Measurements from ENCODE around the gene GJD3. TPM values are rescaled to one million over a fixed set of nuclear protein-coding genes. Genes with fewer than 3 reads are reported as not detected.

The GJD3 gene
- total RNA-seq, 4 donors from 2014 or later, result 1.6 TPM; not detected in 3

GRCh38 chr17:40348562-40349476 is 15.7 kb downstream of the GJD3 start:
- Histone ChIP-seq H3K27ac (peak overlapping the region; percentile 84 to 96 (median 94)), H3K27me3 (no peaks in the 10 kb centered on the region), H3K4me3 (no peak overlapping the region), H3K4me1 (peaks cover 3 to 91% (median 29%) of the 10 kb centered on the region in 4 donors), H3K9me3 (no peaks in the 10 kb centered on the region), H3K36me3 (peaks cover 0 to 53% (median 0%) of the 10 kb centered on the region in 3 donors)
- TF ChIP-seq CTCF (IDR thresholded peaks at IDR 0.05) (no peak), POLR2A (IDR thresholded peaks at IDR 0.05) (no peak)
- no peak for DNase-seq

- H3K27ac ChIP-seq, result peak overlapping the region; percentile 84 to 96 (median 94)
- H3K4me1 ChIP-seq, result peaks cover 3 to 88% (median 30%) of the 10 kb centered on the region in 4 donors
- peak overlapping the region in 1 of 4 donors; percentile 86 for H3K4me3 ChIP-seq
- no peaks in the 10 kb centered on the region for H3K27me3 ChIP-seq
- H3K9me3 ChIP-seq, result no peaks in the 10 kb centered on the region
- H3K36me3 ChIP-seq, result peaks cover 0 to 47% (median 0%) of the 10 kb centered on the region in 3 donors
- no peak for TF ChIP-seq POLR2A (IDR thresholded peaks at IDR 0.05)
- TF ChIP-seq CTCF (IDR thresholded peaks at IDR 0.05), result no peak
- DNase-seq, result no peak
Measured at GRCh38 chr17:40348136-40348504, 16.4 kb downstream of the GJD3 start.

DNA sequence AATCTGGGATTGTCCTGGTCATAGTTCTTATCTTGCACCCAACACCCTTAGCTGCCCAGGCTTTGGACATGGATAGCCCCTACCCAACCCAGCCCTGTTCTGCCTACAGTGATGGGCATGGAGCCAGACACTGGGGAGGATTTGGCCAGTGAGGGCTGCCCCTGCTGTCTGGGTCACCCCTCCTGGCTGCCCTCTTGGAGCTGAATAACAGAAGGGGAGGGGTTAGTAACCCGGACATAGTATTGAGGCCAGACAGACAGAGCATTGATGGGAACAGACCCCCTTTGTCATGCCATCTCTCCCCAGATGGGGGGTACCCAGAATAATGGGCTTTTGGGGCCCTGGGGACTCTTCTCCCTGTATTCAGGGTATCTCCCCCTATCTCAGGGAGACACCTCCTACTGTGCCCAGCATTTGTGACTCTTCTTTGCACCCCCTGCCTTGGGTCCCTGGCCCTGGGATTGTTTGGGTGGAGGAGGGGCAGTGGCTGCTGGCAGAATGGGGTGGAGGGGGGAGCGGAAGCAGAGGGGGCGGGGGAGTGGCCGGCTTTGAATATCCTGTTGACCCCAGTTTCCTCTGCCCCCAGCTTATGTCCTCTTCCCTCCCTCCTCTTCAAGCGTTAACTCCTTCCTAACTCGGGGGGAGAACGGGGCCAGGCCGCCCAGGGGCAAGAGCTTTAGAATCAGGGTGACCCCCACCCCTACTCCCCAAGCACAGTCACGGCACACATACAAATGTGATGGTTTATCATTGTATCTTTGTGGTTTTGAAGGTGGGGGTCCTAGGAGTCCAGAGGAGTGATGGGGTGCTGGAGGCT is 17.0 kb downstream of the GJD3 start:
- no peaks in the 10 kb centered on the region for H3K9me3 ChIP-seq
- no peaks in the 10 kb centered on the region for H3K27me3 ChIP-seq
- peaks cover 3 to 82% (median 33%) of the 10 kb centered on the region in 4 donors for H3K4me1 ChIP-seq
- H3K36me3 ChIP-seq, result peaks cover 0 to 41% (median 0%) of the 10 kb centered on the region in 3 donors
- TF ChIP-seq POLR2A (IDR thresholded peaks at IDR 0.05), result no peak
- H3K27ac ChIP-seq, result peak overlapping the region; percentile 84 to 96 (median 94)
- peak in 1 of 3 donors; percentile 52 for DNase-seq
- H3K4me3 ChIP-seq, result peak overlapping the region in 2 of 4 donors; percentile 86 to 90

DNA sequence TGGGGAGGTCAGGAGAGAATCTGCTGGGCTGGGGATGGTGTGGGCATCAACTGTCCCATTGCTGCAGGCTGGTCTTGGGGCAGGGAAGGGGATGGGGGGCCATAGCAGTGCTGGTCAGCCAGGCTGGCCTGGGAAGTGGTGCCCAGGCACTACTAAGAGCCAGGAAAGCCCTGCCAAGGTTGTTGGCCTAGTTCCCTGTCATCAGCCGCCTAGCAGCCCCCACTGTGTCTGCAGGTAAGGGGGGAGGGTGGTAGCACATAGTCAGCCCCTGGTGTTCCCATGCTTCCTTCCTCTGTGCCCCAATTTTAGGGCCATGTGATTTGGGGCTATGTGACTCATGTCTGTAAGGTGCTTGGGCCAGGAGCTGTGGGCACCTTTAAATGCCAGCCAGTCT is 17.8 kb downstream of the GJD3 start:
- Histone ChIP-seq H3K4me1 (peaks cover 3 to 74% (median 36%) of the 10 kb centered on the region in 4 donors), H3K27ac (peak overlapping the region; percentile 84 to 96 (median 94)), H3K27me3 (no peaks in the 10 kb centered on the region), H3K36me3 (peaks cover 0 to 34% (median 0%) of the 10 kb centered on the region in 3 donors), H3K9me3 (no peaks in the 10 kb centered on the region), H3K4me3 (peak overlapping the region in 3 of 4 donors; percentile 3 to 90 (median 86))
- TF ChIP-seq CTCF (IDR thresholded peaks at IDR 0.05) (no peak), POLR2A (IDR thresholded peaks at IDR 0.05) (no peak)
- DNase-seq, result no peak

GRCh38 chr17:40345994-40346764 is 18.4 kb downstream of the GJD3 start:
- no peak for DNase-seq
- H3K4me1 ChIP-seq, result peaks cover 3 to 68% (median 37%) of the 10 kb centered on the region in 4 donors
- TF ChIP-seq CTCF (IDR thresholded peaks at IDR 0.05) (peak in 1 of 6 experiments; percentile 2), POLR2A (IDR thresholded peaks at IDR 0.05) (no peak)
- H3K9me3 ChIP-seq, result no peaks in the 10 kb centered on the region
- peak overlapping the region; percentile 84 to 96 (median 94) for H3K27ac ChIP-seq
- peaks cover 0 to 28% (median 0%) of the 10 kb centered on the region in 3 donors for H3K36me3 ChIP-seq
- no peaks in the 10 kb centered on the region for H3K27me3 ChIP-seq
- H3K4me3 ChIP-seq, result peak overlapping the region; percentile 35 to 90 (median 72)
